Measurements from ENCODE around the gene PARVA.
A peak's percentile ranks its signal among the peaks of the same experiment; 100 is the strongest.

Gene PARVA

DNA sequence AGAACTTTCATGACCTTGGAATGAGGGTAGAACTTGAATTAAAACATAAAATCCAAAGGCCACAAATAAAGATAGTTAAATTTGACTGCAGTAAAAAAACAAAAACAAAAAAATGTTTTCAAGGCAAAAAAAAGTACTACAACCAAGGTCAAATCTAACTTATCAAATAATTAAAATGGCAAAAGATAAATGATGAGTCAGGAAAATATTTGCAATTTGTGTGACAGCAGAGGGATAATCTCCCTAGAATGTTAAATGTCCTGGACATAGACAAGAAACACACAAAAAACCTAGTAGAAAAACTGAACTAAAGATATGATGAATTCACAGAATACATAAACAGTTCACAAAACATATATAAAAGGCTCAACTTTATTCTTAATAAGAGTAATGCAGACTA is 186.6 kb downstream of the PARVA start:
- no peak for DNase-seq

DNA sequence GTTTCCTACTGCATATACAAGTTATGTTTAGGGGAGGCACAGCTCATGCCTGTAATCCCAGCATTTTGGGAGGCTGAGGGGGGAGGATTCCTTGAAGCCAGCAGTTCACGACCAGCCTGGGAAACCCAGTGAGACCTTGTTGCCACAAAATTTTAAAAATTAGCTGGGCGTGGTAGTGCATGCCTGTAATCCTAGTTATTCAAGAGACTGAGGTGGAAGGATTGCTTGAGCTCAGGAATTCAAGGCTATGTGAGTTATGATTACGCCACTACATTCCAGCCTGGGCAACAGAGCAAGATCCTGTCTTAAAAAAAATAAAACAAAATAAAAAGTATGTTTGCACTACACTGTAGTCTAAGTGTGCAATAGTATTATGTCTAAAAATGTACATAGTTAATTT is 188.0 kb downstream of the PARVA start:
- DNase-seq: no peak

DNA sequence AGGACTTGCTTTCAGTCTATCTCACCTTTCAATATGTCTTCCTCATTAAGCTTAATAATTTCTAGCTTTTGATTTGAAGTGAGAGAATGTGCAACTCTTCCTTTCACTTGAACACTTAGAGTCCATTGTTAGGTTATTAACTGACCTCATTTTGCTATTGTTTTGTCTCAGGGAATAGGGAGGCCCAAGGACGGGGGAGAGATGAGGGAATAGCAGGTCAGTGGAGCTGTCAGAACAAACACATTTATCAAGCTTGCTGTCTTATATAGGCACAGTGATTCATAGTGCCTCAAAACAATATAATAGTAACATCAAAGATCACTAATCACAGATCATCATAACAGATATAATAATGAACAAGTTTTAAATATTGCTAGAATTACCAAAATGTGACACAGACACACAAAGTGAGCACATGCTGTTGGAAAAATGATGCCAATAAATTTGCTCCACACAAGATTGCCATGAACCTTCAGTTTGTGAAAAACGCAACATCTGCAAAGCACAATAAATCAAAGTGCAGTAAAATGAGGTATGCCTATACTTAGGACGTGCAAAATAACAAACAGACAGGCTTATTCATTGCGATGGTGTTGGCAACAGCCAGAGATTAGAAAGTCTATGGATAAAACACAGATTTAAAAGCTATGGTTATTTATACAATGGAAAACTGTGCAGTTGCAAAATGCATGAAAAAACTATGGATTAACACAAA is 190.5 kb downstream of the PARVA start:
- DNase-seq: no peak

DNA sequence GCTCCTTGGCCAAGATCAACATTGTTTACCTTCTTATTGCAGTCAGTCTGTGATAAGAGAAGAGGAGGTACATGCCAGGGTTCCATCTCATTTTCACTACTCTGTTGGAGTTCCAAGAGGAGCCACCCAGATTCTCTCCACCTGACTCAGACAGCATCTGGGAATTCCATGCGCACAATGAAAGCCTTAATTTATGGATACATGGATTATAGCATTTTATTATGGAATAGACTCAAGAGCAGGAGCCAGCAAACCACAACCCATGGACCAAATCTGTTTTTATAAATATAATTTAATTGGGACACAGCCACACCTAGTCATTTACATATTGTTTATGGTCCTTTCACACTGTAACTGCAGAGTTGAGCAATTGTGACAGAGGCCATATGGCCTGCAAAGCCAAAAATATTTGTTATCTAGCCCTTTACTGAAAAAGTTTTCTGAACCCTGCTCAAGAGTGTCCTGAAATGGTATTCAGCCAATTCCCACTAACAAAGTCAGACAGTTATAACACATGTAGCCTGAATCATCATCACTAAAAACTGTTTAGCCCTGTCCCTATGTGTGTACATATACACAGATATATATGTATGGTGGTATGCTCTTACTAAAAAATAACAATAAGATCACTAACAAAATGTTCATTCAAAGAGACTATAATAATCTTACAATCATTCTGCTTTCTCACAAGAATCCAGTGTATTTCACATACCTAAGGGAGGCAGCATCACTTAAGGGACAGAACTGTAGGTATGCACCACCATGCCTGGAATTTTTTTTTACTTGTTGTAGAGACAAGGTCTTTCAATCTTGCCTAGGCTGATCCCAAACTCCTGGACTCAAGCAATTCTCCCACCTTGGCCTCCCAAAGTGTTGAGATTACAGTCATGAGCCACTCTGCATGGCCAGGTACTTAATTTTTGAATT is 192.4 kb downstream of the PARVA start:
- no peak for DNase-seq

DNA sequence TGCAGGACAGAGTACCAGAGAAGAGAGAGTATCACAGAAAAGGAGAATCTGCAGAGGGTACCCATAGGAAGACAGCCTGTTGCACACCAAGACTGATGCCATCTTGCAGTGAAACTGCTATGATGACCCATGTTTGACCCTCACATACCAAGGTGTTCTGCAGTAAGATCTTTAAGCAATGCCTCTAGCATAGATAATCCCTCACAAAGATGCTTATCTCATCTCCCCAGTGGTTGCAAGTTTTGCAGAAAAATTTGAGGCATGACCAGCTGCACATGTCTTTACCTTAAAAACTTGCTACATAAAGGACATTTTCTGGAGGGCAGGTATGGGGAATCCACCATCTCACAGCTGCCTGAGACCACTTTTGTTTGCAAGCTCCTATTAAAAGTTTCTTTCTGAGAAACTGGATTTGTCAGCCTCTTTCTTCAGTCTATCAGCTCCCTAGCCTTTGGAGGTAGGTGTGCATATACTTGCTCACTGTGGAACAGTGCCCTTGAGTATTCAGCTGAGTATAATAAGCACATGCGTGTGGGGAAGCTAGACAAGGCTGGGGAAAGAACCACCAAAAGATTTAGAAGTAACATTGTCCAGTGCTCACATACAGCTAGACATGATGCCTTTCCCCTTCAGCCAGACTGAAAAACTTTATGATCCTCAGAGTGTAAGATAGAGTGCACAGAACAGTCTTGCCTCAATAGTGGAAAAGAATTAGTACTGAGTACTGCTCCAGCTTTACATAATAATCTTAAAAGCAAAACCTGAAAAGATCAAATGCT is 196.5 kb downstream of the PARVA start:
- DNase-seq: no peak

DNA sequence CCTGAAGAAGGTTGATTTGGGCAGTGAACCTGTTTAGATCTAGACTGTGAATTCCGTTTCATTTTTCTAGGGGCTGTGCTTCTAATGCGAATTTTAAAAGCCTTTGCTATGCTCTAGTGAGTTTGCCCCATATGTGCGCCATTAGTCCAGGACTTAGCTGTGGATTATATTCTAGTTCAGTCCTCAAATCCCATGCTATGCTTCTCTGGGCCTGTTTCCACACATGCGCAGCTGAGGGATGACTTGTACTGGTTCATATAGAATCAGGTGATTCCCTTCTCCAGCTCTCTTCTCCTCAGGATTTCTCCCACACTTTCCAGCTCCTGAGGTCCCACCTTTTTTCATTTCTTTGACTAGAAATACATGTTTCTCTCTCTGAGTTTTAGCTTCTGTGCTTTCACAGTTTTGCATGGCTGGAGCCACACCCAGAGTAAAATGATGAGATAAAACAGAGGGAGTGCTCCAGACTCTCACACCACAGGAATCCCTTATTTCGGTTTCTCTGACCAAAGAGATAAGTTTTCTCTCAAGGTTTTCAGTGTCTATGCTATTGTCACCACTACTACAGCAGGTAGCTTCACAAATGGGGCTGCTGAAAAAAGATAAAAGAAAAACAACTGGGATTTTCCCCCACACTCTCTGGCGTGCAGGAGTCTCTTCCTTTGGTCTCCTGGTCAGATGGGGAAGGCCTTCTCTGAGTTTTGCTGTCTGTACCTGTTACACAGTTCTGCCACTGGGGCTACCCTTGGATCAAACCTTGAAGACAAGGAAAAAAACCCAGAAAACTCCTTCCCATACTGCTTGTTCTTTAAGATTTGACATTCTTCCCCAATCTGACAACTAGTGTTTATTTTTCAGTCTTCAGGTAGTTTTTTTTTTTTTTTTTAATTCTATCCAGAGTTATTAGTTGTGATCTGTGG is 200.6 kb downstream of the PARVA start:
- DNase-seq: no peak

DNA sequence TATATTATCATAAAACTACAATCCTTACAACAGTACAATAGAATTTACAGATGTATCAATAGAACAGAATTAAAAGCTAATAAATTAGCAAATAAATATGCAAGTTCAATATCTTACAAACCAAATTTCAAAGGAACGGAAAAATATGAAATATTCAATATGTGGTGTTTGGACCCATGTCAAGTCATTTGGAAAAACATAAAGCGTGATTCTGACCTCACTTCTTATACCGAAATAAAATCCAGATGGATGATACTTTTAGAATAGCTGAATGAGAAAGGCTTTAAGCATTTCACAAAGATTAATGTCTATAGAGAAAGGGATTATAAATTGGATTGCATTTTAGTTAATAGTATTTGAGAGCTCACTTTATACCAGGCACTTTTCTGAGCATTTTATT is 204.0 kb downstream of the PARVA start:
- DNase-seq: no peak

DNA sequence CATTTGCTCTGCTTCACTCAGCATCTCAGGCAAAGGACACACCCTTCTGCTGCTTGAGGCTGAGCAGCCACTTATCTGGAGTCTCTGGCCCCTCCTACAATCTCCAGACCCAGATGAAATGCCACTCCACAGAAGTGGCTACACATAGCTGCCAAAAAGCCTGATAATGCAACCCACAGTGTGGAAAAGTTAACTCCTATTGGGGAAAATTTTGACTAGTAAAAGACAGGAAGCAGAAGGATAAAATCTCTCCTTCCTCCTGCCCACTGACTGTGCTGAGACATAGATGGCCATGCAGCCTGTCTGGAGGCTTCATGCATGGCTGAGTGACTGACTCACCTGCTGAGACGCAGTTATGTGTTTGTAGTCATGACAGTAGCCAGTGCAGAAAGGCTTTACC is 204.6 kb downstream of the PARVA start:
- peak; percentile 7 for DNase-seq
